ENCODE results near the gene SNCA. TPM values are rescaled to one million over a fixed set of nuclear protein-coding genes. Genes with fewer than 3 reads are reported as not detected.

Gene SNCA
- total and polyA plus RNA-seq, 2 of the 8 experiments (the other 6 are each of a cell fraction or from before 2014, with no cell fraction given), result 8.5 to 16.8 TPM

- 0 out of 4 replicates have a peak, but pooled peaks of 1 of the 2 experiments have one; percentile 2 for TF ChIP-seq RAD21 (IDR thresholded peaks at IDR 0.05 in 1 of 2, conservative IDR thresholded peaks at IDR 0.05 in 1 of 2; ENCODE audit: low read depth in 2 of 2, low read length in 2 of 2)
- TF ChIP-seq KDM1A (IDR thresholded peaks at IDR 0.05; ENCODE audit: borderline replicate concordance, low read length), result no peak
- peak; percentile 47; the same call in 1 of the 2 replicates for TF ChIP-seq YY1 (IDR thresholded peaks at IDR 0.05; ENCODE audit: low read depth, low read length)
- TF ChIP-seq BACH1 (IDR thresholded peaks at IDR 0.05; ENCODE audit: low read length), result no peak
- no peak for TF ChIP-seq JUN (IDR thresholded peaks at IDR 0.05; ENCODE audit: low read depth, low read length)
- no peak for TF ChIP-seq TCF12 (IDR thresholded peaks at IDR 0.05; ENCODE audit: low read depth, low read length)
- no peak for TF ChIP-seq GABPA (IDR thresholded peaks at IDR 0.05; ENCODE audit: borderline replicate concordance, insufficient read depth, low read length)
- peak; percentile 62 for TF ChIP-seq POLR2AphosphoS5 (IDR thresholded peaks at IDR 0.05; ENCODE audit: low read depth, low read length)
- TF ChIP-seq CTBP2 (IDR thresholded peaks at IDR 0.05; ENCODE audit: borderline replicate concordance, insufficient read depth, insufficient read length, low read length), result no peak
- no peak for TF ChIP-seq ZNF274 (IDR thresholded peaks at IDR 0.05; ENCODE audit: borderline replicate concordance, extremely low read depth, low read length)
- TF ChIP-seq, protein P1, sequence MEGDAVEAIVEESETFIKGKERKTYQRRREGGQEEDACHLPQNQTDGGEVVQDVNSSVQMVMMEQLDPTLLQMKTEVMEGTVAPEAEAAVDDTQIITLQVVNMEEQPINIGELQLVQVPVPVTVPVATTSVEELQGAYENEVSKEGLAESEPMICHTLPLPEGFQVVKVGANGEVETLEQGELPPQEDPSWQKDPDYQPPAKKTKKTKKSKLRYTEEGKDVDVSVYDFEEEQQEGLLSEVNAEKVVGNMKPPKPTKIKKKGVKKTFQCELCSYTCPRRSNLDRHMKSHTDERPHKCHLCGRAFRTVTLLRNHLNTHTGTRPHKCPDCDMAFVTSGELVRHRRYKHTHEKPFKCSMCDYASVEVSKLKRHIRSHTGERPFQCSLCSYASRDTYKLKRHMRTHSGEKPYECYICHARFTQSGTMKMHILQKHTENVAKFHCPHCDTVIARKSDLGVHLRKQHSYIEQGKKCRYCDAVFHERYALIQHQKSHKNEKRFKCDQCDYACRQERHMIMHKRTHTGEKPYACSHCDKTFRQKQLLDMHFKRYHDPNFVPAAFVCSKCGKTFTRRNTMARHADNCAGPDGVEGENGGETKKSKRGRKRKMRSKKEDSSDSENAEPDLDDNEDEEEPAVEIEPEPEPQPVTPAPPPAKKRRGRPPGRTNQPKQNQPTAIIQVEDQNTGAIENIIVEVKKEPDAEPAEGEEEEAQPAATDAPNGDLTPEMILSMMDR (IDR thresholded peaks at IDR 0.05; ENCODE audit: control extremely low read depth in 1 of 3, insufficient read depth in 1 of 3, low read depth in 1 of 3, low read length in 3 of 3), result no peak
- TF ChIP-seq TAF7 (optimal IDR thresholded peaks at IDR 0.05; ENCODE audit: borderline replicate concordance, low read depth, low read length), result no peak
- TF ChIP-seq KDM4A (IDR thresholded peaks at IDR 0.05; ENCODE audit: low read depth, low read length, severe bottlenecking), result peak; percentile 99
- TF ChIP-seq CHD2 (IDR thresholded peaks at IDR 0.05; ENCODE audit: low read length), result no peak
- TF ChIP-seq, protein P2, sequence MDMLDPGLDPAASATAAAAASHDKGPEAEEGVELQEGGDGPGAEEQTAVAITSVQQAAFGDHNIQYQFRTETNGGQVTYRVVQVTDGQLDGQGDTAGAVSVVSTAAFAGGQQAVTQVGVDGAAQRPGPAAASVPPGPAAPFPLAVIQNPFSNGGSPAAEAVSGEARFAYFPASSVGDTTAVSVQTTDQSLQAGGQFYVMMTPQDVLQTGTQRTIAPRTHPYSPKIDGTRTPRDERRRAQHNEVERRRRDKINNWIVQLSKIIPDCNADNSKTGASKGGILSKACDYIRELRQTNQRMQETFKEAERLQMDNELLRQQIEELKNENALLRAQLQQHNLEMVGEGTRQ (IDR thresholded peaks at IDR 0.05; ENCODE audit: low read length), result no peak
Measured at GRCh38 chr4:89836897-89837384, at the start of gene SNCA (continued).
